Right ventricle myocardium inferior (tissue), 1 donor: ENCODE results near the gene CSTA. TPM values are rescaled to one million over a fixed set of nuclear protein-coding genes. Genes with fewer than 3 reads are reported as not detected.

ENCODE experiments used
- ATAC-seq: fragments of 200-7000 bp; cut with Tn5 transposase; one replicate; pipeline ENCODE4 v1.9.1; 2020; ENCODE audit warnings: mild to moderate bottlenecking, moderate library complexity
- DNase-seq: peaks from one replicate; pipeline ENCODE4 v3.0.0; 2021; ENCODE audit errors: missing footprints
- intact Hi-C: fragments of 100-400 bp; cut with DNase I; formaldehyde crosslinking; loops from one replicate; pipeline ENCODE4 v1.11.0; 2022
- total RNA-seq: library from RNA; stranded (reverse); fragmentation: NEBNext Ultra II Directional; extraction: Animal tissue kit (Norgen Biotek cat#: 25700); gene quantifications from one replicate; pipeline ENCODE4 v1.2.1, GENCODE V29; 2021
- donor health status: DM: no; HTN: yes; CAD: no; lungs with severe emphysema.

The CSTA gene
- total RNA-seq, 1 donor from 2014 or later, result 2.5 TPM

DNA sequence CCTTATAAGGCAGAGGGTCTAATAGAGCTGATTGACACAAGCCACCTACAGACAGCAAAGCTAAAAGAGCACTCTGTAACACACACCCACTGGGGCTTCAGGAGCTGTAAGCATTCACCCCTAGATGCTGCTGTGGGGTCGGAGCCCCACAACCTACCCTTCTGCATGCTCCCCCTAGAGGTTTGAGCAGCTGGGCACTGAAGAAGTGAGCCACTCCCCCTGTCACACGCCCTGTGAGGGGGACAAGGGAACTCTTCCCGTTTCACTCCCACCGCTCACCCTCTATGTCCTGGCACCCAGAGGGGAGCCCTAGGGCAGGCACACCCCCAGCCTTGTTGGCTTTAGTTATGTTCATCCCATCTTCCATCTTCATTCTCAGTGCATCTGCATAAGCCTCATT is 9.4 kb upstream of the CSTA start:
- DNase-seq (no peak), ATAC-seq (no peak)
- intact Hi-C loops, result no loop called here

DNA sequence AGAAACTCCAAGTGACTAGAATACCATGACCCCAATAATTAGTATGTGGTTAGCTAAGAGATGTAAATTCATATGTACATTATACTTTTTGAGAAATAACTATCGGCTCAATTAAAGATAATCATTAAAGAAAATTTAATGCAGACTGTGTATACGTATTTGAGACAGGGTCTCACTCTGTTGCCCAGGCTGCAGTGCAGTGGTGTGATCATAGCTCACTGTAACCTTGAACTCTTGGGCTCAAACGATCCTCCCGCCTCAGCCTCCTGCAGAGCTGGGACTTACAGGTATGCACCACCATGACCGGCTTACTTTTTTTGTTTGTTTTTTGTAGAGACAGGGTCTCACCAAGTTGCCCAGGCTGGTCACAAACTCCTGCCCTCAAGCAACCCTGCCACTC is 8.7 kb upstream of the CSTA start:
- intact Hi-C loops, result no loop called here
- ATAC-seq, result no peak

DNA sequence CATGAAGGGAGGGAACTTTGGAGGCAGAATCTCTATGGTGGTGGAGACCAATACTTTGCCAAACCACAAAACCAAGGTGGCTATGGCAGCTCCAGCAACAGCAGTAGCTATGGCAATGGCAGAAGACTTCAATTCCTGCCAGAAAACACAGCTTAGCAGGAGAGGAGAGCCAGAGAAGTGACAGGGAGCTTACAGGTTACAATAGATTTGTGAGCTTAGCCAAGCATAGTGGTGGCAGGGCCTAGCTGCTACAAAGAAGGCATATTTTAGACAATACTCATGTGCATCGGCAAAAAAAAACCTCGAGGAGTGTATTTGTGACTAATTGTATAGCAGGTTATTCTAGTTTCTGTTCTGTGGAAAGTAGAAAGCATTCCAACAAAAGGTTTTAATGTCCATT is 6.4 kb upstream of the CSTA start:
- ATAC-seq (no peak), DNase-seq (no peak)
- intact Hi-C loops, result no loop called here

More for the DNA sequence above, 8.7 kb upstream of the CSTA start:
- no peak for DNase-seq

DNA sequence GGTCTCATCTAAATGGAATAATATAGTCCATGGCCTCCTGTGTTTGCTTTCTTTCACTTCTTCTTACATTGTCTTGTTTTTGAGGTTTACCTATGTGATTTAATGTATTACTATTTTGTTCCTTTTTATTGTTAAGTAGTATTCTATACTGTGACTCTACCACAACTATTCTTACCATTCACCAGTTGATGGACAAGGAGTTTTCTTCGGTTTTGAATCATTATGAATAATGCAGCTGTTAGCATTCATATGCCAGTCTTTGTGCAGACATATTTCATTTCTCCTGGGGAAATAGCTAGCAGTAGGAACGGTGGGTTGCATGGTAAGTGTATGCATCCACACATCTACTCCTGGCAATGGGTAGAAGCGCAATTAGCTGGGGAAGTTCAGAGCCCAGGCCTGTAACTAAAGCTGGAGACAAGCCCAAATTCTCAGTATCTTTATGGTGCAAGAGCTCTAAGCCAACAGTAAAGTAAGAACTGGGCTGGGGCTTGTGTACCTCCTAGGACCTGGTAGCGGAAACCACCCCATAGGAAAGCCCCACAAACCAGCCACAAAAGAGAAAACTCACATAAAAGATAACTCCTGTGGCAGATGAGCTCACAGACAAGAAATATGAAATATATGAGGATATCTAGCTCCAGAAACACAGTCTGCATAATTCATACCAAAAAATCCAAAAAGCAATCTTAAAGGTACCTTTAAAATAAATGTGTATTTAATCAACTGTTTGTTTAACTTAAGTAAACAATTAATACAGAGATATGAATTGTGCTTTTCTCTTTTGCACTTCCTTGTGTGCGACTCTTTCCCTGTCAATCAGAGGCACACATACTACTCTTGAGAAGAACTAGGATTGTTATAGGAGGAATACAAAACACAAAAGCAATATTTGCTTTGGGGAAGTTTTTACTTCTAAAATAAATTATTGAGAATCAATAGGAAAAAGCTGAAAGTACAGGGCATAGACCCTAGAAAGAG is 2.7 kb upstream of the CSTA start:
- ATAC-seq, result no peak
- intact Hi-C loops, result no loop called here

DNA sequence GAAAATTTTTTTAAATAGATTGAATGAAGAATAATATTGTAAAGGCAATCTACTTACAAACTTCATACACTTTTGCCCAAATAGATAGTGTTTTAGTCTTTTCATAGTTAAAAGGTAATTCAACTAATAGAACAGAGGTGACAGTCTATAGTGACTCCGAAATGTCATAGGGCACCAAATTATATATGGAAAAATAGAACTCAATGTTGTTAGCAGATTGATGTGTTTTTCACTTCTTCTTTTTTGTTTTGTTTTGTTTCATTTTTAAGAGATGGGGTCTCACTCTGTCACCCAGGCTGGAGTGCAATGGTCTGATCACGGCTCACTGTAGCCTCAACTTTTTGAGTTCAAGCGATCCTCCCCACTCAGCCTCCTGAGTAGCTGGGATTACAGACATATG is 721 bp downstream of the CSTA start:
- intact Hi-C loops, result no loop called here
- ATAC-seq, result no peak

More for the DNA sequence above, 2.7 kb upstream of the CSTA start:
- DNase-seq, result no peak

GRCh38 chr3:122331886-122332285 is 6.8 kb downstream of the CSTA start:
- intact Hi-C loops, result no loop called here
- ATAC-seq (no peak), DNase-seq (no peak)

More for the DNA sequence above, 721 bp downstream of the CSTA start:
- DNase-seq, result no peak

- DNase-seq, result no peak
- intact Hi-C loops, result no loop called here
- no peak for ATAC-seq
Measured at GRCh38 chr3:122332551-122332950, 7.5 kb downstream of the CSTA start.

DNA sequence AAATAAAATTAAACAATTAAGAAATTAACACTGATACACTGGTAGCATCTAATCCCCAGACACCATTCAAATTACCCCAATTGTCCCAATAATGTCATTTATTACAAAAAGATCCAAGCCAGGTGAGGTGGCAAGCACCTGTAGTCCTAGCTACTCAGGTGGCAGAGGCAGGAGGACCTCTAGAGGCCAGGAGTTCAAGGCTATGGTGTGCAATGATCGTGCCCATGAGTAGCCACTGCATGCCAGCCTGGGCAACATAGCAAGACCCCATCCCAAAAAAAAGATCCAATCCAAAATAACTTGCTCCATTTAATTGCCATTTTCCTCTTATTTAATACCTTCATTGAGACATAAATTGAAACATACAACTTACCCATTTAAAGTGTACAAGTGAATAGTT is 17.8 kb downstream of the CSTA start:
- intact Hi-C loops, result no loop called here
- no peak for ATAC-seq

DNA sequence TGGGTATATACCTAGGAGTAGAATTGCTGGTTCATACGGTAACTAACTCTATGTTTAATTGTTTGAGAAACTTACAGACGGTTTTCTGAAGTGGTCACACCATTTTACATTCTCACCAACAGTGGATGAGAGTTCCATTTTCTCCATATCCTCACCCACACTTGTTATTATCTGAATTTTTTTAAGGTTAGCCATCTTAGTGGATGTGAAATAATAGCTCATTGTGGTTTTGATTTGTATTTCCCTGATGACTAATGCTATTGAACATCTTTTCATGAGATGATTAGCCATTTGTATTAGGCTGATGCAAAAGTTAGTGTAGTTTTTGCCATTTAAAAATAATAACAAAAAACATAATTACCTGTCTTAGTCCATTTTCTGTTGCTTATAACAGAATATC is 18.6 kb downstream of the CSTA start:
- DNase-seq (no peak), ATAC-seq (no peak)
- intact Hi-C loops, result no loop called here

More for the DNA sequence above, 17.8 kb downstream of the CSTA start:
- DNase-seq, result no peak

- DNase-seq (no peak), ATAC-seq (no peak)
- intact Hi-C loops, result no loop called here
Measured at GRCh38 chr3:122349171-122349570, 24.1 kb downstream of the CSTA start.

DNA sequence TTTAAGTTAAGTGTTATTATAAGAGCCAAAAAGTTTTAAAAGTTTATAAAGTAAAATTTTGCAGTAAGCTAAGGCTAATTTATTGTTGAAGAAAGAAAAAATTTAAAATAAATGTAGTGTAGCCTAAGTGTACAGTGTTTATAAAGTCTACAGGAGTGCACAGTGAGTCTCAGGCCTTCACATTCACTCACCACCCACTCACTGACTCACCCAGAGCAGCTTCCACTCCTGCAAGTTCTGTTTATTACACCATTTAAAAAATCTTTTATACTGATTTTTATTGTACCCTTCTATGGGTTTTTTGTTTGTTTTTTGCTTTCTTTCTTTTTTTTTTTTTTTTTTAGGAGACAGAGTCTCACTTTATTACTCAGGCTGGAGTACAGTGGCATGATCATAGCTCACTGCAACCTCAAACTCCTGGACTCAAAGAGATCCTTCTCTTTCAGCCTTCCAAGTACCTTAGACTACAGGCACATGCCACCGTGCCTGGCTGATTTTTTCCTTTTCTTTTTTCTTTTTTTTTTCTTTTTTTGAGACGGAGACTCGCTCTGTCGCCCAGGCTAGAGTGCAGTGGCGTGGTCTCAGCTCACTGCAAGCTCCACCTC is 25.9 kb downstream of the CSTA start:
- ATAC-seq (no peak), DNase-seq (no peak)
- intact Hi-C loops, result no loop called here

- DNase-seq, result no peak
- intact Hi-C loops, result no loop called here
- ATAC-seq, result no peak
Measured at GRCh38 chr3:122351612-122352011, 26.6 kb downstream of the CSTA start.

- DNase-seq (no peak), ATAC-seq (no peak)
- intact Hi-C loops, result no loop called here
Measured at GRCh38 chr3:122353215-122353614, 28.2 kb downstream of the CSTA start.

DNA sequence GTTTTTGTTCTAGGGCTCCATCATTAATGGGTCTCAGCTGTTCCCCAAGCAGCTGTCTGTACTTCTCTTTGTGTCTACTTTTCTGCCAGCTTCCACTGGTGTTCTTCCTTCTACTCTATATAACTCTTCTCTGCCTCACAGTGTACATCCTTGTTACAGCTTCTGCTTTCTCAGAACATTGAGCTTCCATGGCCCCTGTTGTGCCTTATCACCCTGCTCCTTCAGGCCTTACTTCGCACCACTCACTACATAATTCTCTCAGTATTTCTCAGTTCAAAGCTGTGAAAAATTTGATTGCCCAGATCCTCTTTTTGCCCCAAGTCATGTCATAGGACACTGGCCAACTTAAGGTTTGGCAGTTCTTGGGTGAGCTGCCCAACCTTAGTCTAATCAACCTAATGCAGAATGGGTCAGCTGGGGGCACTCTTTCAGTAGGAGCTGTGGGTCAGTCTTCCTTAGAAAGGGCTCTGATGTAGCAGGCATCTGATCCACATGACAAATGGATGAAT is 28.9 kb downstream of the CSTA start:
- intact Hi-C loops, result no loop called here
- ATAC-seq, result no peak
- DNase-seq, result no peak

DNA sequence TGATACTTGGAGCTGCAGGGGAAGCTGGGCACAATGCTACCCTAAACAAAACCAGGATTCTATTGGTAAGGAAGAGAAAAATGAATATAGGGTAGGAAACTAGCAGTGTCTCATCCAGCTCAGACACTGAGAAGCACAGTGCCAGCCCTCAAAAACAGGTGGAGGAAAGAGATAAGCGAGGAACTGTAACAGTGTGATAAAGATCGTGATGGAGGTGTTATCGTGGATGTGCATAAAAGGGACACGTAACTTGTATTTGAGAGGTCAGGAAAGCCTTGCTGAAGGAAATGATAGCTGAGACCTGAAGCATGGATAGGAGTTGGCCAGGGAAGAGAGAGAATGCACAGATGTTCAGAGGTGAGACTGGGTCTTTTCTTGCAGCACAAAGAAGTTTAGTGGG is 30.6 kb downstream of the CSTA start:
- intact Hi-C loops, result no loop called here
- ATAC-seq (no peak), DNase-seq (no peak)

- intact Hi-C loops, result no loop called here
- ATAC-seq (no peak), DNase-seq (no peak)
Measured at GRCh38 chr3:122356402-122356801, 31.4 kb downstream of the CSTA start.

- intact Hi-C loops, result no loop called here
- ATAC-seq, result no peak
- no peak for DNase-seq
Measured at GRCh38 chr3:122357828-122358702, 33.0 kb downstream of the CSTA start.

DNA sequence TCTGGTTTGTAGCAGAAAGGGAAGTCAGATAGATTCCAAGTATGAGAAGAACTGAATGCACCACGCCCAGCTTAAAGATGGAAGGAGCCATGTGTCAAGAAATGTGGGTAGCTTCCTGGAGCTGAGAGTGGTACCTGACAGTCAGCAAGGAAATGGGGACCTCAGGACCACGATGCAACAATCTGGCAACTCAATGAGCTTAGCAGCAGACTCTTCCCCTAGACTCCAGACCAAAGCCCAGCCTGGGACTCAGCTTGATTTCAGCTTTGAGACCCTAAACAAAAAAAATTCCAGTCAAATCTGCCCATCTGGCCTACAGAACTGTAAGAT is 33.6 kb downstream of the CSTA start:
- ATAC-seq (no peak), DNase-seq (no peak)
- intact Hi-C loops, result no loop called here

- no peak for ATAC-seq
- no peak for DNase-seq
- intact Hi-C loops, result no loop called here
Measured at GRCh38 chr3:122362026-122362425, 37.0 kb downstream of the CSTA start.
